Measurements from ENCODE around the gene SNRNP40. TPM values are rescaled to one million over a fixed set of nuclear protein-coding genes. Genes with fewer than 3 reads are reported as not detected.
"Not testable (repeated sequence)": the region's sequence is repeated elsewhere in the genome, so short reads cannot be mapped to it uniquely, and the experiment has no call there.

The SNRNP40 gene
- polyA plus RNA-seq, 1 experiment, result 42.1 TPM

- POLR2A ChIA-PET, result interaction anchor here (0.5 kb wide), 1 partner anchor 100 kb away, joined by 6 read pairs; no protein-coding TSS in a partner anchor
- peaks cover 5% of the 10 kb centered on the region for H3K36me3 ChIP-seq (ENCODE audit: control insufficient read depth, insufficient read depth, low read length)
- CTCF ChIA-PET, result interaction anchor here (1.5 kb wide), 1 partner anchor 494 kb away, joined by 7 read pairs; no protein-coding TSS in a partner anchor
- TF ChIP-seq, protein P1, sequence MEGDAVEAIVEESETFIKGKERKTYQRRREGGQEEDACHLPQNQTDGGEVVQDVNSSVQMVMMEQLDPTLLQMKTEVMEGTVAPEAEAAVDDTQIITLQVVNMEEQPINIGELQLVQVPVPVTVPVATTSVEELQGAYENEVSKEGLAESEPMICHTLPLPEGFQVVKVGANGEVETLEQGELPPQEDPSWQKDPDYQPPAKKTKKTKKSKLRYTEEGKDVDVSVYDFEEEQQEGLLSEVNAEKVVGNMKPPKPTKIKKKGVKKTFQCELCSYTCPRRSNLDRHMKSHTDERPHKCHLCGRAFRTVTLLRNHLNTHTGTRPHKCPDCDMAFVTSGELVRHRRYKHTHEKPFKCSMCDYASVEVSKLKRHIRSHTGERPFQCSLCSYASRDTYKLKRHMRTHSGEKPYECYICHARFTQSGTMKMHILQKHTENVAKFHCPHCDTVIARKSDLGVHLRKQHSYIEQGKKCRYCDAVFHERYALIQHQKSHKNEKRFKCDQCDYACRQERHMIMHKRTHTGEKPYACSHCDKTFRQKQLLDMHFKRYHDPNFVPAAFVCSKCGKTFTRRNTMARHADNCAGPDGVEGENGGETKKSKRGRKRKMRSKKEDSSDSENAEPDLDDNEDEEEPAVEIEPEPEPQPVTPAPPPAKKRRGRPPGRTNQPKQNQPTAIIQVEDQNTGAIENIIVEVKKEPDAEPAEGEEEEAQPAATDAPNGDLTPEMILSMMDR (IDR thresholded peaks at IDR 0.05; ENCODE audit: insufficient read depth, low read depth, low read length), result no peak
- H3K4me3 ChIP-seq (ENCODE audit: low read depth, low read length), result peak overlapping the region; percentile 91
- no peaks in the 10 kb centered on the region for H3K27me3 ChIP-seq (ENCODE audit: control insufficient read depth, insufficient read depth, low read length)
- DNase-seq (ENCODE audit: low read depth), result no peak
These were observed 608 bp downstream of the SNRNP40 start for GRCh38 chr1:31295874-31296485.

DNA sequence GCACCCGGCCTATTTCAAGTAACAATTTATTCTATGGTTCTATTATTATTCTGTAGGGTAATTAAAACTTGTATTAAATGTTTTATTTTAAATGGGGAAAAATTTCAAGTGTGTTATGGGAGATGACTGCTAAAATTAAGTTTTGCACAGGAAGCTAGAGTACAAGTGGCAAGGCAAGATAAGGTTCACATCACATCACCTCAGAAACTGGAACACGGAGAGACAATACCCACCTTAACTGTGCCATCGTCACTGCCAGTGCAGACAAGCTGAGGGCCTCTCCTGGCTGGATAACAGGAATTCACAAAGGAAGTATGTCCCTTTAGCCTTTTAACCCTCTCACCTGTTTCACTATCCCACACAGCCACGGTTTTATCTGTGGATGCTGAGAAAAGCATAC is 7.6 kb downstream of the SNRNP40 start:
- TF ChIP-seq, protein P1 (IDR thresholded peaks at IDR 0.05; ENCODE audit: insufficient read depth, low read depth, low read length), result no peak
- POLR2A ChIA-PET, result no interaction called here
- DNase-seq (ENCODE audit: low read depth), result no peak
- Histone ChIP-seq H3K4me3 (ENCODE audit: low read depth, low read length) (no peak overlapping the region), H3K27me3 (ENCODE audit: control insufficient read depth, insufficient read depth, low read length) (no peaks in the 10 kb centered on the region), H3K36me3 (ENCODE audit: control insufficient read depth, insufficient read depth, low read length) (peaks cover 13% of the 10 kb centered on the region)
- CTCF ChIA-PET, result no interaction called here

GRCh38 chr1:31287791-31288190 is 8.8 kb downstream of the SNRNP40 start:
- DNase-seq (ENCODE audit: low read depth); H3K4me3 ChIP-seq (ENCODE audit: low read depth, low read length); H3K27me3 ChIP-seq (ENCODE audit: control insufficient read depth, insufficient read depth, low read length); POLR2A ChIA-PET: not testable (repeated sequence)
- CTCF ChIA-PET, result interaction anchor here (1.0 kb wide), 1 partner anchor 103 kb away, joined by 3 read pairs; no protein-coding TSS in a partner anchor
- H3K36me3 ChIP-seq (ENCODE audit: control insufficient read depth, insufficient read depth, low read length), result peaks cover 12% of the 10 kb centered on the region

DNA sequence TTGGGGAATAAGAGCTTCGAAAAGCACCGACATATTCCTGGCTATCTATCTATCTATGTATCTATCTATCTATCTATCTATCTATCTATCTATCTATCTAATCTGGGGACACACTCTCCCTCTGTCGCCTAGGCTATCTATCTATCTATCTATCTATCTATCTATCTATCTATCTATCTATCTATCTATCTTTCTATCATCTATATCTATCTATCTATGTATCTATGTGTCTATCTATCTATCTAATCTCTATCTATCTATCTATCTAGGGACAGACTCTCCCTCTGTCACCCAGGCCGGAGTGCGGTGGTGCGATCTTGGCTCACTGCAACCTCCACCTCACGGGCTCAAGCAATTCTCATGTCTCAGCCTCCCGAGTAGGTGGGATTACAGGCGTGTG is 14.2 kb downstream of the SNRNP40 start:
- DNase-seq (ENCODE audit: low read depth); POLR2A ChIA-PET; CTCF ChIA-PET; H3K27me3 ChIP-seq (ENCODE audit: control insufficient read depth, insufficient read depth, low read length); H3K4me3 ChIP-seq (ENCODE audit: low read depth, low read length): not testable (repeated sequence)
- H3K36me3 ChIP-seq (ENCODE audit: control insufficient read depth, insufficient read depth, low read length), result peaks cover 12% of the 10 kb centered on the region

DNA sequence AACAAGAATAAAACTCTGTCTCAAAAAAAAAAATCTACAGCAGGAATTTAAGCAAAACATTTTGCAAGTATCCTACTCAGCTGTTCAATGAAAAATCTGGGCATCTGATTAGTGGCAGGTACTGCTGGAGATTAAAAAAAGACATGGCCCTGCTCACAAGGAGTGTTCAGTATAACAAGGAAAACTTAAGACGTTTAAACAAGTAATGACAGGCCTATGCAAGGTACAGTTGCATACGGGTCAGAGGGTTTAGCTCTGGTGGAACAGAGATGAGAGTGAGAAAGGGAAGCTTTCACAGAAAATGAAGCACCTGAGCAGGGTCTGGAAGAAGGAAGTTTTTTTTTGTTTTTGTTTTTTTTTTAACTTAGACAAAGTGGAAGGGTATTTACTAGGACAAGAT is 23.0 kb downstream of the SNRNP40 start:
- Histone ChIP-seq H3K4me3 (ENCODE audit: low read depth, low read length) (no peak overlapping the region), H3K27me3 (ENCODE audit: control insufficient read depth, insufficient read depth, low read length) (no peaks in the 10 kb centered on the region), H3K36me3 (ENCODE audit: control insufficient read depth, insufficient read depth, low read length) (peaks cover 2% of the 10 kb centered on the region)
- POLR2A ChIA-PET, result no interaction called here
- no peak for DNase-seq (ENCODE audit: low read depth)
- TF ChIP-seq, protein P1 (IDR thresholded peaks at IDR 0.05; ENCODE audit: insufficient read depth, low read depth, low read length), result no peak
- CTCF ChIA-PET, result interaction anchor here (0.6 to 1.0 kb wide), 2 partner anchors 10 to 470 kb away, joined by 4 to 5 read pairs; no protein-coding TSS in a partner anchor

DNA sequence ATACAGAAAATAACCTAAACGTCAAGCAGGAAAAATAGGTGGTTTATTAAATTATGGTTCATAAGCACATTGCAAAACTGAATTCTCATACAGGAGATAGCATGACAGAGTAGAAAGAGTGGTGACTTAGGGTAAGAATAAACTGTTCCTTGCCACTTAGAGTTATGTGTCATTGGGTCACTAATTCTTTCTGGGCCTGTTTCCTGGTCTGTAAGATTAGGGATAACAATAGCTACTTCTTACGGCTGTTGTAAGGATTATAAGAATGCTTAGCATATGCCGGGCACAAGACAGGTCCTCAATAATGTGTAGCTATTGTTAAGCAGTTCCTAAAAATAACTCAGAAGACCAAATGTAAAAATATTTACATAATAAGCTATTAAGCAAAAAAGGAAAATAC is 24.2 kb downstream of the SNRNP40 start:
- DNase-seq (ENCODE audit: low read depth), result no peak
- TF ChIP-seq, protein P1 (IDR thresholded peaks at IDR 0.05; ENCODE audit: insufficient read depth, low read depth, low read length), result no peak
- peaks cover 2% of the 10 kb centered on the region for H3K36me3 ChIP-seq (ENCODE audit: control insufficient read depth, insufficient read depth, low read length)
- H3K27me3 ChIP-seq (ENCODE audit: control insufficient read depth, insufficient read depth, low read length), result no peaks in the 10 kb centered on the region
- ChIA-PET POLR2A (no interaction called here), CTCF (interaction anchor here (0.7 to 0.8 kb wide), 2 partner anchors 15 to 124 kb away, joined by 3 to 4 read pairs; no protein-coding TSS in a partner anchor)
- no peak overlapping the region for H3K4me3 ChIP-seq (ENCODE audit: low read depth, low read length)
